Breast epithelium (tissue), 4 donors: ENCODE data around the gene TSKS. TPM values are rescaled to one million over a fixed set of nuclear protein-coding genes. Genes with fewer than 3 reads are reported as not detected.

Source experiments
- DNase-seq, 2 donors: peaks; one replicate each; pipeline ENCODE4 v3.0.0-alpha.2; 2019; ENCODE audit warnings: low spot score in 2 of 2
- H3K27ac ChIP-seq, 2 donors: fragments of 200-600 bp; sonication (generic) in 1 of 2; one replicate each; pipeline ENCODE4 v1.5.1; 2016 to 2019; ENCODE audit warnings: mild to moderate bottlenecking in 1 of 2
- H3K27me3 ChIP-seq, 2 donors: fragments of 200-600 bp; sonication (generic) in 1 of 2; one replicate each; pipeline versions ENCODE4 v1.5.1 to v1.6.0; 2017 to 2019; ENCODE audit warnings: control low read depth in 1 of 2, mild to moderate bottlenecking in 1 of 2
- H3K36me3 ChIP-seq: fragments of 200-600 bp; one replicate; pipeline ENCODE4 v1.5.1; 2019
- H3K4me1 ChIP-seq, 2 donors: fragments of 200-600 bp; sonication (generic); one replicate each; pipeline ENCODE4 v1.5.1; 2016 to 2019; ENCODE audit warnings: control low read depth in 1 of 2
- H3K4me3 ChIP-seq, 3 donors: fragments of 200-600 bp; sonication (generic); 1 replicate in 2 of 3; 2 replicates in 1 of 3; pipeline ENCODE4 v1.5.1; 2016 to 2019; ENCODE audit warnings: mild to moderate bottlenecking in 3 of 3, moderate library complexity in 2 of 3
- H3K9me3 ChIP-seq, 2 donors: fragments of 200-600 bp; sonication (generic) in 1 of 2; one replicate each; pipeline ENCODE4 v1.5.1; 2016 to 2019; ENCODE audit warnings: control low read depth in 1 of 2
- POLR2A ChIP-seq: fragments of 450-650 bp; IDR thresholded peaks from one replicate; pipeline ENCODE4 v1.6.1; 2016; ENCODE audit warnings: antibody characterized with exemption, mild to moderate bottlenecking, moderate library complexity
- POLR2AphosphoS5 ChIP-seq, 3 donors: sonication (generic); formaldehyde crosslinking; IDR thresholded peaks; one replicate each; pipeline ENCODE4 v1.6.1; 2017; ENCODE audit warnings: antibody characterized with exemption in 3 of 3
- intact Hi-C: fragments of 100-400 bp; cut with DNase I; formaldehyde crosslinking; loops from one replicate; pipeline ENCODE4 v1.15.1; 2023; ENCODE audit warnings: low total_unique reads
- total RNA-seq, 3 donors: library from RNA; depleted of rRNA; stranded (reverse); fragments of >200 nt; gene quantifications; one replicate each; pipeline ENCODE4 v1.1.0, GENCODE V29; 2016
- TF ChIP-seq, protein P1 (sequence below), 3 donors: fragments of 450-650 bp; IDR thresholded peaks; one replicate each; pipeline ENCODE4 v1.5.1; 2016 to 2017; ENCODE audit warnings: antibody characterized with exemption in 3 of 3, mild to moderate bottlenecking in 3 of 3, moderate library complexity in 3 of 3

TSKS gene
- total RNA-seq, 3 donors from 2014 or later, result 0.33 to 0.96 TPM; not detected in 1

DNA sequence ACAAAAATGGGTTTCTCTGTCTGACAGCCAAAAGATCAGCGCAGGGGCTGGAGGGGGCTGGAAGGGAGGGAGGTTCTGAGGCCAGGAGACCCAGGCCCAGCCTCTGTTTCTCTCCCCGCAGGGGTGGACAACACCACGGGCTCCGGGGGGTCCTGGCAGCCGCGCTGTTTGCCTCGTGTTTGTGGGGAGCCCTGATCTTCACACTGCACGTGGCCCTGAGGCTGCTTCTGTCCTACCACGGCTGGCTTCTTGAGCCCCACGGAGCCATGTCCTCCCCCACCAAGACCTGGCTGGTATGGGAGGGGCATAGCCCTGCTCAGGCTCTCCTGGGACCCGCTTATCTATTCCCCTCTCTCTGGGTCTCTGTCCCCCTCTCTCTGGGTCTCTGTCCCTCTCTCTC lies 62.5 kb downstream of the TSKS start:
- no peak for DNase-seq
- Histone ChIP-seq H3K27ac (no peak overlapping the region), H3K9me3 (no peaks in the 10 kb centered on the region), H3K4me1 (no peaks in the 10 kb centered on the region), H3K27me3 (no peaks in the 10 kb centered on the region), H3K36me3 (no peaks in the 10 kb centered on the region), H3K4me3 (no peak overlapping the region)
- TF ChIP-seq POLR2AphosphoS5 (IDR thresholded peaks at IDR 0.05), result no peak
- TF ChIP-seq POLR2A, result no peak
- TF ChIP-seq, protein P1, sequence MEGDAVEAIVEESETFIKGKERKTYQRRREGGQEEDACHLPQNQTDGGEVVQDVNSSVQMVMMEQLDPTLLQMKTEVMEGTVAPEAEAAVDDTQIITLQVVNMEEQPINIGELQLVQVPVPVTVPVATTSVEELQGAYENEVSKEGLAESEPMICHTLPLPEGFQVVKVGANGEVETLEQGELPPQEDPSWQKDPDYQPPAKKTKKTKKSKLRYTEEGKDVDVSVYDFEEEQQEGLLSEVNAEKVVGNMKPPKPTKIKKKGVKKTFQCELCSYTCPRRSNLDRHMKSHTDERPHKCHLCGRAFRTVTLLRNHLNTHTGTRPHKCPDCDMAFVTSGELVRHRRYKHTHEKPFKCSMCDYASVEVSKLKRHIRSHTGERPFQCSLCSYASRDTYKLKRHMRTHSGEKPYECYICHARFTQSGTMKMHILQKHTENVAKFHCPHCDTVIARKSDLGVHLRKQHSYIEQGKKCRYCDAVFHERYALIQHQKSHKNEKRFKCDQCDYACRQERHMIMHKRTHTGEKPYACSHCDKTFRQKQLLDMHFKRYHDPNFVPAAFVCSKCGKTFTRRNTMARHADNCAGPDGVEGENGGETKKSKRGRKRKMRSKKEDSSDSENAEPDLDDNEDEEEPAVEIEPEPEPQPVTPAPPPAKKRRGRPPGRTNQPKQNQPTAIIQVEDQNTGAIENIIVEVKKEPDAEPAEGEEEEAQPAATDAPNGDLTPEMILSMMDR (IDR thresholded peaks at IDR 0.05), result no peak
- intact Hi-C loops, result no loop called here

DNA sequence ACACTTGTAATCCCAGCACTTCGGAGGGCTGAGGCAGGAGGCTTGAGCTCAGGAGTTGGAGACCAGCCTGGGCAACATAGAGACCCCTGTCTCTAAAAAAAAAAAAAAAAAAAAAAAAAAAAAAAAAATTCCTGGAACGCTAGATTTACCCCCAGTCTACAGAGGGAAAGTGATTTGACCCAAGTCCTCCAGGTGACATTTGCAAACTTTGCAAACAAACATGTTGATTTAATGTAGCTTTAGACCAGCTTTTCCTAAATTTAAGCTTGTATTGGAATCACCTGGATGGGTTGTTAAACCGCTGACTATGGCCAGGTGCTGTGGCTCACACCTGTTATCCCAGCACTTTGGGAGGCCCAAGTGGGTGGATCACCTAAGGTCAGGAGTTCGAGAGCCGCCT lies 63.7 kb downstream of the TSKS start:
- no peaks in the 10 kb centered on the region for H3K36me3 ChIP-seq

DNA sequence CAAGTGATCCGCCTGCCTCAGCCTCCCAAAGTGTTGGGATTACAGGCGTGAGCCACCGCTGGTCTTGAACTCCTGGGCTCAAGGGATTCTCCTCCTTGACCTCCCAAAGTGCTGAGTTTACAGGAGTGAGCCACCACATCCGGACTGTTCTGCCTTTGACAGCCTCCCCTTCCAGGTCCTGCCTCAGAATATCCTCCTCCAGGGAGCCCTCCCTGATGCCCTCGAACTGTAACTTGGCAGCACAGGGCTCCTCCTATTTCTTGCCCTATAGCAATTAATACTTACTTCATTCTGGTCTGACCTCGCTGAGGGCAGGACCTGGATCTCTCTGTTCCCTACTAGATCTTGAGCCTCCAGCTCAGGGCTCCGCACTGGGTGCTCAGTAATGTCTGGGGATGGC lies 66.2 kb downstream of the TSKS start:
- no peaks in the 10 kb centered on the region for H3K27me3 ChIP-seq
- no peaks in the 10 kb centered on the region for H3K9me3 ChIP-seq
- TF ChIP-seq POLR2A (no peak), POLR2AphosphoS5 (IDR thresholded peaks at IDR 0.05) (no peak)
- TF ChIP-seq, protein P1 (IDR thresholded peaks at IDR 0.05), result no peak
- DNase-seq, result no peak
- H3K27ac ChIP-seq, result no peak overlapping the region
- no peaks in the 10 kb centered on the region for H3K36me3 ChIP-seq
- intact Hi-C loops, result no loop called here
- H3K4me1 ChIP-seq, result no peaks in the 10 kb centered on the region
- H3K4me3 ChIP-seq, result no peak overlapping the region

More for the DNA sequence above, 63.7 kb downstream of the TSKS start:
- H3K4me1 ChIP-seq, result no peaks in the 10 kb centered on the region
- H3K9me3 ChIP-seq, result no peaks in the 10 kb centered on the region
- intact Hi-C loops, result no loop called here
- no peak for TF ChIP-seq POLR2A
- no peak for TF ChIP-seq POLR2AphosphoS5 (IDR thresholded peaks at IDR 0.05)
- TF ChIP-seq, protein P1 (IDR thresholded peaks at IDR 0.05), result no peak
- no peak overlapping the region for H3K27ac ChIP-seq
- no peak for DNase-seq
- no peaks in the 10 kb centered on the region for H3K27me3 ChIP-seq
- H3K4me3 ChIP-seq, result no peak overlapping the region

DNA sequence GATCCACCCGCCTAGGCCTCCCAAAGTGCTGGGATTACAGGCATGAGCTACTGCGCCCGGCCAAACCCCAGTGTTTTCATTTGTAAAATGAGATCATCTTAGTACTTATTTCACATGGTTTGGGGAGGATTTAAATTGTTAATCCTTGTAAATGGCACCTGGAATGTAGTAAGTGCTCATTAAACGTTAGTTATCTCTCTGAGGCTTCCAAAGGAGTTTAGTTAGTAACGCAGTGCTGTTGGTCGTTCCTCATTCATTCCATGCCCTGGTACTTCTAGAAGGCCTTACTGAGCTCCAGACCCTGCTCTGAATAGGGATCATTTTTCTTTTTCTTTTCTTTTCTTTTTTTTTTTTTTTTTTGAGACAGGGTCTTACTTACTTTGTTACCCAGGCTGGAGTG lies 67.0 kb downstream of the TSKS start:
- intact Hi-C loops, result no loop called here
- H3K4me1 ChIP-seq, result no peaks in the 10 kb centered on the region
- no peak overlapping the region for H3K4me3 ChIP-seq
- no peak for DNase-seq
- H3K27me3 ChIP-seq, result no peaks in the 10 kb centered on the region
- H3K9me3 ChIP-seq, result no peaks in the 10 kb centered on the region
- H3K36me3 ChIP-seq, result no peaks in the 10 kb centered on the region
- no peak overlapping the region for H3K27ac ChIP-seq
- no peak for TF ChIP-seq POLR2A
- no peak for TF ChIP-seq POLR2AphosphoS5 (IDR thresholded peaks at IDR 0.05)
- TF ChIP-seq, protein P1 (IDR thresholded peaks at IDR 0.05), result no peak

DNA sequence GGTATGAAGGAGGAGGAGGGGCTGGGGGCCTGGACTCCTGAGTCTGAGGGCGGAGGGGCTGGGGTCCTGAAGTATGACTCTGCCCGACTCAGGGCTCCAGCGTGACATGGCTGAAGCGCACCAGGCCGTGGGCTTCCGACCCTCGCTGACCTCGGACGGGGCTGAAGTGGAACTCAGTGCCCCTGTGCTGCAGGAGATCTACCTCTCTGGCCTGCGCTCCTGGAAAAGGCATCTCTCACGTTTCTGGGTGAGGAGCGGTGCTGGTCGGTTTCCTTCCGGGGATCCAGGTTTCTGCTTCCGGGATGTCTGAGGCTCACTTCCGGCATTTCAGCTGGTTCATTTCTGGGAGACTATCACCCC lies 71.0 kb downstream of the TSKS start:
- no peaks in the 10 kb centered on the region for H3K27me3 ChIP-seq
- H3K4me1 ChIP-seq, result peaks cover 0 to 6% of the 10 kb centered on the region in 2 donors
- TF ChIP-seq, protein P1 (IDR thresholded peaks at IDR 0.05), result no peak
- TF ChIP-seq POLR2A, result no peak
- TF ChIP-seq POLR2AphosphoS5 (IDR thresholded peaks at IDR 0.05), result no peak
- no peak for DNase-seq
- no peaks in the 10 kb centered on the region for H3K9me3 ChIP-seq
- no peak overlapping the region for H3K27ac ChIP-seq
- intact Hi-C loops, result no loop called here
- no peaks in the 10 kb centered on the region for H3K36me3 ChIP-seq
- peak overlapping the region in 1 of 3 donors; percentile 58 for H3K4me3 ChIP-seq
